ENCODE measurements around the gene ALOX5AP. TPM values are rescaled to one million over a fixed set of nuclear protein-coding genes. Genes with fewer than 3 reads are reported as not detected.
A peak's percentile ranks its signal among the peaks of the same experiment; 100 is the strongest.

Gene ALOX5AP
- polyA plus RNA-seq, 3 donors: 84.4 to 269 (median 220) TPM

DNA sequence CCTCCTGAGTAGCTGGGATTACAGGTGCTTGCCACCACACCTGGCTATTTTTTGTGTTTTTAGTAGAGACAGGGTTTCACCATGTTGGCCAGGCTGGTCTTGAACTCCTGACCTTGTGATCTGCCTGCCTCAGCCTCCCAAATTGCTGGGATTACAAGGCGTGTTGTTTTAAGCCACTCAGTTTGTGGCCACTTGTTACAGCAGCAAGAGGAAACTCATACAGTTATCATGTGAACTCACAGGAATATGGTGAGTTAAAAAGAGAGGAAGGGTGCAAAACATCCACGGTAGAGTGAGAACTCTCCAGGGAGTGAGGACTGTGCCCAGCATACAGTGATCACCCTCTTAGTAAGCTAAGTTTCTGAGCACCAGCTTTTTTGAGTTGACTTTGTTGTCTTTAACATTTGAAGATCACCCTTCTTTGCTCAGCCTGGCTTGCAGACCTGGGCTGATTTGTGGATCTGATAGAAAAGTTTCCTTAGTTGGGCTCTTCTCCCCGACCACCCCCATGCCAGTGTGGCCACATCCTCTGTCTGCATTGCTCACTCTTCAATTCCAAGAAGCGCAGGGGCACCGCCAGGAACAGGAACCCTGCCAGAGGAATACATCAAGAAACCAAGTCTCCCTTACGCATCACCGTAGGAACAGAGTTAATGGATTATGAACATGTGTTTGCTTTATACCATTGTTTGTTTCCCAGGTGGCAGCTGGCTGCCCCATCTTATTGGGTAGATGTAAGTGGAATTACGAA lies 16.0 kb downstream of the ALOX5AP start:
- TF ChIP-seq, protein P1, sequence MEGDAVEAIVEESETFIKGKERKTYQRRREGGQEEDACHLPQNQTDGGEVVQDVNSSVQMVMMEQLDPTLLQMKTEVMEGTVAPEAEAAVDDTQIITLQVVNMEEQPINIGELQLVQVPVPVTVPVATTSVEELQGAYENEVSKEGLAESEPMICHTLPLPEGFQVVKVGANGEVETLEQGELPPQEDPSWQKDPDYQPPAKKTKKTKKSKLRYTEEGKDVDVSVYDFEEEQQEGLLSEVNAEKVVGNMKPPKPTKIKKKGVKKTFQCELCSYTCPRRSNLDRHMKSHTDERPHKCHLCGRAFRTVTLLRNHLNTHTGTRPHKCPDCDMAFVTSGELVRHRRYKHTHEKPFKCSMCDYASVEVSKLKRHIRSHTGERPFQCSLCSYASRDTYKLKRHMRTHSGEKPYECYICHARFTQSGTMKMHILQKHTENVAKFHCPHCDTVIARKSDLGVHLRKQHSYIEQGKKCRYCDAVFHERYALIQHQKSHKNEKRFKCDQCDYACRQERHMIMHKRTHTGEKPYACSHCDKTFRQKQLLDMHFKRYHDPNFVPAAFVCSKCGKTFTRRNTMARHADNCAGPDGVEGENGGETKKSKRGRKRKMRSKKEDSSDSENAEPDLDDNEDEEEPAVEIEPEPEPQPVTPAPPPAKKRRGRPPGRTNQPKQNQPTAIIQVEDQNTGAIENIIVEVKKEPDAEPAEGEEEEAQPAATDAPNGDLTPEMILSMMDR (IDR thresholded peaks at IDR 0.05): no peak
- Mint-ChIP-seq H3K27me3 (ENCODE audit: low read depth in 3 of 3) (peaks cover 0 to 1% (median 0%) of the 10 kb centered on the region in 3 donors), H3K4me1 (peaks cover 22% of the 10 kb centered on the region), H3K9me3 (peaks cover 0 to 8% (median 3%) of the 10 kb centered on the region in 7 donors), H3K4me3 (no peak overlapping the region), H3K36me3 (peaks cover 77 to 79% of the 10 kb centered on the region in 2 donors), H3K27ac (peak overlapping the region in 2 of 7 donors; percentile 17 to 50)
- H2AFZ ChIP-seq (ENCODE audit: insufficient read depth, low read depth, low read length, poor library complexity, severe bottlenecking): no peak overlapping the region
- H3K9ac ChIP-seq (ENCODE audit: insufficient read depth, low read length, poor library complexity, severe bottlenecking): no peak overlapping the region
- H3K4me3 ChIP-seq (replicated peaks in 1 of 3; ENCODE audit: low read depth in 2 of 3, low read length in 3 of 3): no peak overlapping the region
- H3K36me3 ChIP-seq (replicated peaks in 1 of 2; ENCODE audit: control insufficient read depth in 1 of 2, insufficient read depth in 2 of 2, low read length in 2 of 2): peaks cover 36 to 73% of the 10 kb centered on the region in 2 donors
- H4K20me1 ChIP-seq (ENCODE audit: insufficient read depth, low read length): no peaks in the 10 kb centered on the region
- 100% methylated on average over 4 of the region's 8 CpGs for WGBS (ENCODE audit: insufficient coverage)
- peaks cover 25 to 26% of the 10 kb centered on the region in 2 donors for H3K4me1 ChIP-seq (ENCODE audit: control insufficient read depth in 1 of 2, insufficient read depth in 2 of 2, low read length in 2 of 2)
- H3K27ac ChIP-seq (ENCODE audit: low read depth in 1 of 2, low read length in 2 of 2): no peak overlapping the region
- no peaks in the 10 kb centered on the region for H3K9me3 ChIP-seq (replicated peaks in 1 of 2; ENCODE audit: control insufficient read depth in 1 of 2, insufficient read depth in 1 of 2, low read length in 2 of 2)
- H3K27me3 ChIP-seq (ENCODE audit: control insufficient read depth in 2 of 2, insufficient read depth in 2 of 2, low read length in 2 of 2): no peaks in the 10 kb centered on the region
- H3K4me2 ChIP-seq (replicated peaks; ENCODE audit: extremely low read depth, low read length, poor library complexity, severe bottlenecking): no peak overlapping the region
- H3K79me2 ChIP-seq (ENCODE audit: insufficient read depth, low read length): peaks cover 37% of the 10 kb centered on the region
- intact Hi-C loops (cut with micrococcal nuclease): no loop called here
- no peak for DNase-seq

- Histone ChIP-seq H3K27ac (ENCODE audit: low read depth in 1 of 2, low read length in 2 of 2) (no peak overlapping the region), H3K27me3 (ENCODE audit: control insufficient read depth in 2 of 2, insufficient read depth in 2 of 2, low read length in 2 of 2) (no peaks in the 10 kb centered on the region), H3K36me3 (replicated peaks in 1 of 2; ENCODE audit: control insufficient read depth in 1 of 2, insufficient read depth in 2 of 2, low read length in 2 of 2) (peaks cover 40 to 82% of the 10 kb centered on the region in 2 donors), H2AFZ (ENCODE audit: insufficient read depth, low read depth, low read length, poor library complexity, severe bottlenecking) (no peak overlapping the region), H3K4me1 (ENCODE audit: control insufficient read depth in 1 of 2, insufficient read depth in 2 of 2, low read length in 2 of 2) (peaks cover 16 to 17% of the 10 kb centered on the region in 2 donors), H3K4me3 (replicated peaks in 1 of 3; ENCODE audit: low read depth in 2 of 3, low read length in 3 of 3) (no peak overlapping the region), H4K20me1 (ENCODE audit: insufficient read depth, low read length) (no peaks in the 10 kb centered on the region), H3K9ac (ENCODE audit: insufficient read depth, low read length, poor library complexity, severe bottlenecking) (no peak overlapping the region), H3K79me2 (ENCODE audit: insufficient read depth, low read length) (peaks cover 31% of the 10 kb centered on the region), H3K4me2 (replicated peaks; ENCODE audit: extremely low read depth, low read length, poor library complexity, severe bottlenecking) (no peak overlapping the region), H3K9me3 (replicated peaks in 1 of 2; ENCODE audit: control insufficient read depth in 1 of 2, insufficient read depth in 1 of 2, low read length in 2 of 2) (no peaks in the 10 kb centered on the region)
- intact Hi-C loops (cut with micrococcal nuclease): no loop called here
- TF ChIP-seq, protein P1 (IDR thresholded peaks at IDR 0.05): no peak
- Mint-ChIP-seq H3K4me1 (peaks cover 14% of the 10 kb centered on the region), H3K27me3 (ENCODE audit: low read depth in 3 of 3) (peaks cover 0 to 1% (median 0%) of the 10 kb centered on the region in 3 donors), H3K4me3 (no peak overlapping the region), H3K27ac (peak overlapping the region in 2 of 7 donors; percentile 32 to 50), H3K36me3 (peaks cover 78 to 79% of the 10 kb centered on the region in 2 donors), H3K9me3 (peaks cover 0 to 8% (median 3%) of the 10 kb centered on the region in 7 donors)
- DNase-seq: no peak
- WGBS (ENCODE audit: insufficient coverage): 94% methylated on average over 10 of the region's 11 CpGs
Measured at GRCh38 chr13:30752201-30752797, 17.0 kb downstream of the ALOX5AP start.
